Measurements from ENCODE around the gene RNF141.

- TF ChIP-seq CTCF (conservative IDR thresholded peaks at IDR 0.05 in 1 of 2, IDR thresholded peaks at IDR 0.05 in 1 of 2; ENCODE audit: low read depth in 1 of 2, low read length in 2 of 2) (no peak), EZH2 (IDR thresholded peaks at IDR 0.05; ENCODE audit: low read length, missing control alignments) (no peak)
These were observed 45.6 kb downstream of the RNF141 start for GRCh38 chr11:10495464-10495786.

Measured in fibroblast of lung (primary cell).